NCI-H1694 treated with DMSO at 0.1 percent for 48 hours (cell line): ENCODE results near the gene FAM219A.
A peak's percentile ranks its signal among the peaks of the same experiment; 100 is the strongest.

Experiments
- DNase-seq: peaks from one replicate; lab custom pipeline; 2025; lab: John Stamatoyannopoulos, UW

The FAM219A gene, protein sequence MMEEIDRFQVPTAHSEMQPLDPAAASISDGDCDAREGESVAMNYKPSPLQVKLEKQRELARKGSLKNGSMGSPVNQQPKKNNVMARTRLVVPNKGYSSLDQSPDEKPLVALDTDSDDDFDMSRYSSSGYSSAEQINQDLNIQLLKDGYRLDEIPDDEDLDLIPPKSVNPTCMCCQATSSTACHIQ

DNA sequence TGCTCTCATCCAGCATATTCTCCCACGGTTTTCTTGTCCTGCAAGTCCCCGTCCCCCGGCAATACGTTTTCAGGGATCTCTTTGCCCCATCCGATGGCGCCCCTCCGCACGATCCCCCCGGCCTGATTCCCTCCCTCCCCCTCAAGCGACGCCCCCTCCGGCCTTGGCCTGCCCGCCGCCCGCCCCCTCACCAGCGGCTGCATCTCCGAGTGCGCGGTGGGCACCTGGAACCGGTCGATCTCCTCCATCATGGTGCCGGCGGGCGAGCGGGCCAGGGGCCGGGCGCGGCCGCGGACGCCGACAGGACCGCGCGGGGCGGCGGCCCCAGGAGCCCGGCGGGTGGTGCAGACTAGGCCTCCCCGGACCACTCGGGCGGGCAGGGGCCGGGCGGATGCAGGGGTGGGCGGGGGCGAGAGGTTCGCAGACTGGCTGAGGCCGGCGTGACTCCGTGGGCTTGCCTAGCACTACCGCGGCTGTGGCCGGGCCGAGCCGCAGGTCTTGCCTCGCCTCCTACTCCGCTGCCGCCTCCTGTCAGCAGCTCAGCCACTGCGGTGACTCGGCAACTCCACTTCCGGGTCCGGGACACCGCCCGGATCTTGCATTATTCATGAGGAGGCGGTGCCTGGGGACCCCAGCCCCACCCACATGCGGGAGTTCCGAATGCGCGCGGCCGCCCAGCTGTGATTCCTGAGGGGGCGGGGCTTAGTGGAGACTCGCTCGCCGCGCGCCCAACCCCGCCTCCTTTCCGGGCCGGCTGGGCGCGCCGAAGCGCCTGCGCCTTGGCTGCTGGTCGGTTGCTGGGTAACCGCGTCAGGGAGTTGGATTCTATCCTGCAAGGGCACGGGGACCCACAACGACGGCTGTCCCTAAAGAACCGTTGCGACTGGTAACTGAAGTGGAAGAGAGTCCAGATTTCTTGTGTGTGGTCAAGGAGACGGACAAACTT lies at the start of gene FAM219A, which contains the start of gene DNAI1:
FAM219A (minus strand) TSS at position 558 of the 946 bp plus-strand sequence; CDS start at position 251, 307 bp downstream.
DNAI1 (plus strand) TSS at position 793 of the 946 bp plus-strand sequence. CDS start 201 bp downstream, outside the sequence.
- DNase-seq = peak; percentile 96

DNA sequence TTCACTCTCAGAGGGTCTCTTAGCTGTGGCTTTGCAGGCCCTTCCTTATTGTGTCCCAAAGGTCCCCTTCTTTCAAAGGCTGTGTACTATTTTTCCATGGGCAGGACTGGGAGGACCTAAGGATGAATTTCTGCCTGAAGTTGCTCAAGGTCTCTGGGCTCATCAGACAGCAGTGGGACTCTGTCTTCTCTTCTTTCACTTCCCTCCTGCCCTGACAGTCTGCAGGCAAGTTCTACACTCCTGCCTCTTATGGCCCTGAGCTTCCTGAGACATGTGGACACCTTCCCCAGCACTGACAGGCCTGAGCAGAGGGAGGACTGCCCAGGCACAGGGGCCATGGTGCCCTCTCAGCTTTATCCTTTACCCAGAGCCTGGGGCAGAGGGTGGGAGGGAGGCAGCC lies 49.6 kb upstream of the FAM219A start:
- no peak for DNase-seq

DNA sequence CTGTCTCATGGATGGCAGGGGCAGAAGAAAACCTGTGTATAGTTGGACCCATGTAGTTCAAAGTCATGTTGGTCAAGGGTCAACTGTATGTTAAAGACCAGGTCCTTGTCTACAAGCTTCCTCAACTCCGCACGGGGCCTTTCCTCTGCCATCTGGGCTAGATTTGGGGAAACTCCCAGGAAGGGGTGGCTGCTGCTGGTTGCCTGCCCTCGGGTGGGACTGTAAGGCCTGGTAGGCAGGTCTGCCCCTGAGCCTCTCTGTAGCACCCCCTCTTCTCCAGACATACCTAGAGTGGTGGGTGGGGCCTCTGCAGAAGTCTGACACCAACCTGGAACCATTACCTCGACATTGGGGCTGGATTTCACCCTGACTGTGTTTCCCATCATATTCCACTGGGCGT lies 49.2 kb upstream of the FAM219A start:
- DNase-seq = no peak

DNA sequence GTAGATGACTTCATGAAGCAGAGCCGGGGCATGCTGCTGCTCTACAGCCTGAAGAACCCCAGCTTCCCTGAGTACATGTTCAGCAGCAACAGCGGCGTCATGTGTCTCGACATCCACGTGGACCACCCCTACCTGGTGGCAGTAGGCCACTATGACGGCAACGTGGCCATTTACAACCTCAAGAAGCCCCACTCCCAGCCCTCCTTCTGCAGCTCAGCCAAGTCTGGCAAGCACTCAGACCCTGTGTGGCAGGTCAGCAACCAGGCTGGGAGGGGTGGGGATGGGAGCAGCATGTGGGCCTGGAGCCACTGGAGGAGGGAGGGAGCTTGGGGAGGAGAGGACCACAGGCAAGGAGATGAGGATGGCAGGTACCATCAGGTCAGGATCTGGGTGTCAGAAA lies 48.3 kb upstream of the FAM219A start:
- DNase-seq = no peak

DNA sequence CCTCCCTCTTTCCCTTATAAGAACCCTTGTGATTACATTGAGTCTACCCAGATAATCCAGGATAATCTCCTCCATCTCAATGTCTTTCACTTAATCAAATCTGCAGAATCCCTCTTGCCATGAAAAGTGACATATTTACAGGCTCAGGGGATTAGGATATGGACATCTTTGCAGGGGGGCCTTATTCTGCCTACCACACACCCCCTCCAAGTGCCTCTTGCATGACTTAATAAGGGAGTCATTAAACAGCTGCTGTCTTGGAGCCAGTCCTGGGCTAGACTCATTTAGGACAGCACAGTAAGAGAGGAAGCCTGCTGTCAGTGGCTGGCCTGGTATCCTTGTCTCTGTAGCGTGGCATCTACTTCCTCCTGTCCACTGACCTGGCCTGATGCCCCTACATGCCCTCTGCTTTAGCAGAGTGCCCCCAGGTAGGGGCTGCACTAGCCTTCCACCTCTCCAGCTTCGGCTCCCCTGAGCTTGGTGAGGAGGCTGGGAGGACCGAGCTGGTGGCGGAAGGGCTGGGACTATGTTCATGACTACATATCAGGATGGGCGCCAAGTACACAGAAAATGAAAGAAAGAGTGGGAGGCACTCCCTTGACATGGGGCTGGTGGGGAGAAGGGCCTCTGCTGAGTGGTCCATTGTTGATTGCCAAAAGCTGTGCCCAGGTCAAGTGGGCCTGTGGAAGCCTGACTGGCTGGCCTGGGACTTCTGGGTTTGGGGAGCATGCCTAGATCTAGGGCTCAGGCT lies 47.2 kb upstream of the FAM219A start:
- no peak for DNase-seq

DNA sequence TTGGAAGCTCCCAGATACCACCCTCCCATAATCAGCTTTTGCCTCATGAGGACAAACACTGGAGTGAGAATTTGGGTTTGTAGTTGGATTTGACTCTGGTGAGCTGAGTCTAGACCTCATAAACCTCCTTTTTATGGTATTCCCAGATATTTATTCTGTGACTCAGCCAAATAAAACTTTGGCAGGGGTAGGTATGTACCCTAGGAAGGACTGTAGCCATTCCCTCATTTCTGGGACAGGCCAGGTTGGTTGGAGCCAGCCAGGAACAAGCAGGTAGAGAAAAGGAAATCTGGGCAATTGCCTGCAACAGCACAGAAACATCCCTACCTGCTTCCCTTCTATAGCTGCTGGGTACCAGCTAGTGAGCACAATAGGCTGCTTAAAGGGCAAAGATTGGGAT lies 45.0 kb upstream of the FAM219A start:
- DNase-seq = no peak

DNA sequence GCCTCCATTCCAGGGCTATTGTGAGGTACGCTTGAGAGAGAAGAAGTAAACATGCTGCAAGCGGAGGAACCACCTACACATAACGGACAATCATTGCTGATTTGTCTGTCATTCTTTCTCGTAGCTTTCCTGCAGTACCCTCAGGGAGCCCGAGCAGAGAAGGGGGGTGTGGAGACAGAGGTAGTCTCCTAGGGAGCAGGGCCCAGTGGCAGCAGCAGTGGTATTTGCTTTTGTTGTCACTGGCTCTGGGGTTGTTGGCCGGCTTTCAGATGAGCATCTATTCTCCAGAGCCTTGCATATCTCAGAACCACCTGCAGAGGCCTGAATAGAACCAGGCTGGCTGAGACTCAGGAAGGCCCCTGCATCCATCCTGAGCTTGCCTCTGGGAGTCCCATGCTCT lies 44.5 kb upstream of the FAM219A start:
- DNase-seq = no peak

DNA sequence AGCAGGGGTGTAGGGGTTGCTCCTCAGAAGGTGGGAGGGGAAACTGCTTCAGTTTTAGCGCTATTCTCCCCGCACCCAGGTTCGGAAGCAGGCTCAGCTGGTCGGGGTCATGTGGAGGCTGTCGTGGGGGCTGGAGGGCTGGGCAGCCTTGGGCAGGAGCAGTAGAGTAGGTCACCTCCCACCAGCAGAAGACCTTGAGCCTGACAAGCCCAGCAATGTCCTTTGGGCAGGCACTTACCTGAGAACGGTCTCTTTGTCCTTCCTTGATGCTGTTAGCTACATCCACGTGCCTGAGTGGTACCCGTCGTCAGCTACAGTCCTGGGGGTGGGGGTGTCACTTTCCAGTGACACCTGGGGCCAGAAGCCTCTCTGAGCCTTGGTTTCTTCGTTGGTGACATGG lies 44.1 kb upstream of the FAM219A start:
- no peak for DNase-seq

DNA sequence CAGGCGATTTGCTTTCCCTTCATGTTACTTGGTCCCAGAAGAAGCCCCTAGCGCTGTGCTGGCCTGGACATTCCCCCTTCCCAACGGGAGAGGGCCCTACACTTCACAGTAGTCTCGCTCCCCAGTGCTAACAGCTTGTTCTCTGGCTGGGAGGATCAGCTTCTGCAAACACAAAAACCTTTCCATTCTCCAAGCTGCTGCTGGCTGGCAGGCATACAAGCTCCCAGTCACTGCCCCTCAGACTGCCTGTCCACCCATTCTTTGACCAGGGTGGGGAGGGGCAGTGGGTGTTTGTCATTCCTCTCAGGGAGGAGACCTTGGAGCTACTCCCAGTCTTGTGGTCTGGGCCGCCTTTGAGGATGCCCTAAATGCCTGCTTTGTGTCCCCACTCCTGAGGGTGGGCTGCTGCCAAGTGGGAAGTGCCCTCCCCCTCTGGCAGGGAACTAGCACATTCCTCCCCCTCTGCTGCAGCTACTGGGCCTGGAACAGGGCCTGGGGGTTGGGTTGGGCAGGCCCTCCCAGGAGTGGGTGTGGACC lies 43.6 kb upstream of the FAM219A start:
- peak; percentile 72 for DNase-seq

DNA sequence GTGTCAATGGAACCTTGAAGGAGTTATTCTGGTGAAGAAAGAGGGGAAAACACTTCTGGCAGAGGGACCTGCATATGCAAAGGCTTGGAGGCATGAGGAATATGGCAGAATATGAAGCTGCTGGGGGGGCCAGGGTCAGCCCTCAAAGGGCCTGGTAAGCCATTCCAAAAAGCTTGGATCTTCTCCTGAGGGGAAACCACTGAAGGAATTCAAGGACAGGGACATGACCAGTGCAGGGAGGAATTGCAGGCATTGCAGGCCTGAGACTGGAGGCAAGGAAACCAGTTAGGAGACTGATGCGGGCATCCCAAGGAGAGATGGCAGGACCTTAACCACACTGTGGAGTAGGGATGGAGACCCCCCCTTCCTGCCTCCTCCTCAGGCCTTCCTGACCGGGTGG lies 43.0 kb upstream of the FAM219A start:
- DNase-seq = no peak

DNA sequence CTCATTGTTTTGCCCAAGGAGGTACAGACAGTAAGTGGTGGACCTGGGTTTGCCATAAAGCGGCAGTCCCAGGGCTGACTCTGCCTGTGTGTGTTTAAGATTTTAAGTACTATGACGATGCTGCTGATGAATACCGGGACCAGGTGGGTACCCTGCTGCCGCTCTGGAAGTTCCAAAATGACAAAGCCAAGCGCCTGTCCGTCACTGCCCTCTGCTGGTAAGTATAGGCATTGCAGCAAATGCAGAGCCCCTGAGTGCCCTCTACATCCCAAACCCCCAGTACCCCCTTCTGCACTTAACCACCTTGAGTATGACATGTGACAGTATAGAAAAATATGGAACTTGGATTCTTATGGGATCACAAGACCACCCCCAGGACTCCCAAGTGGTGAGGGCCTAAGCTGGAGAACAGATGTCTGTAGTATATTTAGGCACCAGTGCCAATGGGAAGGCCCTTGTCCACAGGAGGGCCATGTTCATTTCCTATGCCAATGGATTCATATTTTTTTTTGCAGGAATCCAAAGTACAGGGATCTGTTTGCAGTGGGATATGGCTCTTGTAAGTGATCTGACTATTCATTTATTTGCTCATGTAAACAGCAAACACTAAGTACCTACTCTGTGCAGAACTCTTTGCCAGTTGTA lies 42.4 kb upstream of the FAM219A start:
- peak; percentile 70 for DNase-seq

DNA sequence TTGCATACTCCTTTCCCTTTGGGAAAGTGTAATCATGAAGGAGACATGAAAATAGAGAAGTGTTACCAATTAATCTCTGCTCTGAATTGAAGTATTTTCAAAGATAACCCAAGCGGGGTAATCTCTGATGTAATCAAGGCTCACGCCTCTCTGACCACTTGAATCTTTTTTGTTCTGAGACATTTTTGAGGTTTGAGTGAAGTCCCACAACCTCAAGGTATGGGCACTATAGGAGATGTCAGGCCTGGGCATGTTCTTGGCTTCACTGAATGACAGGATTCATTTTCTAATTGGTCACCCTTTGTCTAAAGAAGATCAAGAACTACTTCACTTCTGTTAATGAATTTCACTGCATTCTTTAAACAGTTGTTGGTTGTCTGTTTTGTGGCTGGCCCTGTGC lies 40.7 kb upstream of the FAM219A start:
- DNase-seq = no peak

DNA sequence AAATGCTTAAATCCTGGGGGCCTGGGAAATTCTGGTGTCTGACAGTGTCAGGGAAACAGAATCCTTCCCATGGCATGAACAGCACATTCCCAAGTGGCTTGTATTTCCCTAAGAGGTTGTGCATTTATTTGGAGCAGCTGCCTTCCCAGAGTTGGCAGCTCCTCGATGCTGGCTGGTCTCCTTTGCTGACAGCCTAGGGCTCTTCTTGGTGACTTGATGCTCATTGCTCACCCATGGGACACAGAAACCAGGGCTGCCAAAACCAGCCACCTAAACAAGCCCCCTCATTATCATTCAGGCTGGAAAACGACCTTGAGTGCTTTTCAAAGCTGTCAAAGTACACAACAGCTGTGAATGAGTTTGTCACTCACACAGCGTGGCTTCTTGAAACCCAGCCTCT lies 40.2 kb upstream of the FAM219A start:
- DNase-seq = peak; percentile 31

DNA sequence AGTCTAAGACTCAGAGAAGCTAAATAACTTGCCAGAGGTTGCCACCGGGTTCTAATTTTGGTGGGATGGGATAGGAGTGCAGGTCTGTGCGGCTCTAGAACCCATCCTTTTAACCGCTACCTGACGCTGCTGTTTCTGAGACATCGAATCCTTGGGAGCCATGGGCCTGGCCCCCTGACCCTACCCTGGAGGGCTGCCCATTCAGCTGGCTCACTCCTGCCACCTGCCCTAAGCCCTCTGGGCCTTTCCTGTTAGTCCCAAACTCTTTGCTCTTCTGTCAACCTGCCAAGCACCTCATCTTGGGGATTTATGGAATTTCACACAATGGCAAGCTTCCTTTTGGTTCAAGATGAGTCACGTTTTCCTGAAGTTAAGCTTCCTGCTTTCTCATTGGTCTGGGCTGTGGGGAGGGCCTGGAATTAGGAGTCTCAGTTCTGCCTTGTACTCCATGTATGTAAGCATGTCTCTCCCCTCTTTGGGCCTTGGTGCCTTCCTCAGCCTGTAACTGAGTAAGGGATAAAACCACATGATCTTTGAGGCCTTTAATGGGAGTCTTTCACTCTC lies 37.9 kb upstream of the FAM219A start:
- no peak for DNase-seq

DNA sequence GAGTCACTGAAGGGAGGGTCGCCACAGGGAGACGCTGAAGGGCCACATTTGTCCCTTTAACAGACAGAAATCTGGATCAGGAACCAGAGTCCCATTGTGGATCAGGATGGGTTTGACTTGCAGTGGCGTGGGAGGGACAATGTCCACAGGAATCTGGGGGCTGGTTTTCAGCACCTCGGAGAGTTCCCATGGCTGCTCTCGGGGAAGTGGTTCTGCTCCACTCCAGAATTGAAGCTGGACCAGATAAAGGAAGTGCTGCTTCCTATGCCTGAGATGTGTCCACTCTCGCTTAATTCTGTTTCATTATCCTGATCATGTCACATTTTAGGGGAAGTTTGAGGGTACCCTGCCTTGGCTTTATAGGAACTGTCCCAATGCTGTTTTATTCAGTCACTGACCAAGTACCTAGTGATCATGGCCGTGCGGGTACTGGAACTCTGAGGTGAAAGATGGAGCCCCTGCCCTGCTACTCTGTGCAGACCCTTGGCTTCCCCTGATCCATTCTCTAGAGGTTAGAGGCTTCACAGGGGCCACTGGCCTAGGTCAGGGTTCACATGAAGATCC lies 35.7 kb upstream of the FAM219A start:
- DNase-seq = no peak

DNA sequence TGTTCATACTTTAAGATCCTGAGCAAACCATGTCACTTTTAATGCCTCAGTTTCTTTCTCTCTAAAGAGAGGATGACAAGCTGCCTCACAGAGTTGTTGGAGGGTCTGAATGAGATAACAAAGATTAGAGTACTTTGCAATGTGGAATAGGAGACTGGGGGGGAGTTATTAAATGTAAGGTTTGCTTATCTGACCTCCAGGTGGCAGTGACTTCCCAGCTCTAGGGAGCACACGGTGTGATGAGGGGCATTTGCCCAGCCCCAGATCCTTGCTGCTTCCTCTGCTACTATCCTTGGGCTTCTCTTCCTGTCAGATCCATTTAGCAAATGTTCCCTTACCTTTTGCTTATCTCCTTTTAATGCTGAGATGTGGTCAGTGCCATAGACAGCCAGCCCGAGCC lies 33.7 kb upstream of the FAM219A start:
- DNase-seq = no peak

DNA sequence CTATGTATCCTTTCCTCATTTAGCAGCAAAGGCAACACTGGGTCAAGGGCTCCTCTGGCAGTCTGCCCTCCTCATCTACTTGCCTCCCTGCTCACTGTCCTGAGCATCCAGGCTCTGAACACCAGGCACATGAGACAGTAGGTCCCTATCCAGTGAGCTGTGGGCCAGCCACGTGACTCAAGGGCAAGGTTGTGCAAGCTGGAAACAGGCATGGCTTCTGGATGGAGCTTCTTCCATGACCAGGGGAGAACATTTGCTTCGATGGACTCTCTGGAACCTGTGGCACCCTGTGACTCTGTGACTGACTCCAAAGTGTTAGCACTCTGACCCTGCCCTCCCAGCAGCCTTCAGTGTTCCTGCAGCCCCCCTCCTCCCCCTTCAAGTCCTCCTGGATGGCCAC lies 33.2 kb upstream of the FAM219A start:
- no peak for DNase-seq

DNA sequence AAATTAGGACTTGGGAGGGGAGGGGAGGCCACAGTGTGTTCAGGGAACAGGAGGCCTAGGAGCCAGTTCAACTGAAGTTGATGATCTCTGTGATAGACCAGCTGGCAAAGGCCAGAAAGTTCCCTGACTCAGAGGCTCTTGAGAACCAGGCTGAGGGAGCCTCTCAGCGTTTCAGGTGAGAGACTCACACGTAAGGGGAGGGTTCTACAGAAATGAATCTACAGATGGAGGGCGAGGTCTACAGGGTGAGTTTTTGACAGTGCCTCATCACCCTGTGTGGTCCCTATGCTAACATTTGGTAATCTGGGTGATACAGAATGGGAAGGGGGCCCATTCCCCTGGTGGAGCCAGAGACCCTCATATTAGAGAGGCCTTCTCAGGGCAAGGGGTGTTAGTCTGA lies 32.4 kb upstream of the FAM219A start:
- DNase-seq = no peak

DNA sequence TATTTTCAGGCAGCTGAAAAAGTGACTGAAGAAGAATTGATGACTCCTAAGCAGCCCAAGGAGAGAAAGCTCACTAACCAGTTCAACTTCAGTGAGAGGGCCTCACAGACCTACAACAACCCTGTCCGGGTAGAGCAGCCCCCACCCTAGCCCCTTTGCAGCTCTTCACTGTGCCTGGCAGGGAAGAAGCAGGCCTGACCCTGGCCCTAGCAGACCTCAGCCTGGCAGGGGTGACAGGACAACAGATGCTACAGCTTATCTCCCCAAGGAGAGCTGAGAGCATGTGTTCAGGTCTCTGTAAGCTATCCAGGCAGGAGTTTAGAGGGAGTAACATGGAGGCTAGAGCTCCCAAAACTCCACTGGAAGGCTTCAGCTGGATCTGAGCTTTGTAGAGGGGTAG lies 32.0 kb upstream of the FAM219A start:
- no peak for DNase-seq

DNA sequence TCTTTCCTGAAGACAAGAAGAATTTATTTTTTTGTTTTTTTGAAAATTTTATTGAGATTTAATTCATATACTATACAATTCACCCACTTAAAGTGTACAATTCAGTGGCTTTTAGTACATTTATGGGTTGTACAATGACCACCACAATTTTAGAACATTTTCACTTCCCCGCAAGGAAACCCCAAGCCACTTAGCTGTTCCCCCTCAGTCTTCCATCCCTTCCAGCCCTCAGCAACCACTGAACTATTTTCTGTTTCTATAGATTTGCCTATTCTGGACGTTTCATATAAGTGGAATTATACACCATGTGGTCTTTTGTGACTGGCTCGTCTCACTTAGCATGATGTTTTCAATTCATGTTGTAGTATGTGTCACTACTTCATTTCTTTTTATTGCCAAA lies 28.2 kb upstream of the FAM219A start:
- DNase-seq = no peak

DNA sequence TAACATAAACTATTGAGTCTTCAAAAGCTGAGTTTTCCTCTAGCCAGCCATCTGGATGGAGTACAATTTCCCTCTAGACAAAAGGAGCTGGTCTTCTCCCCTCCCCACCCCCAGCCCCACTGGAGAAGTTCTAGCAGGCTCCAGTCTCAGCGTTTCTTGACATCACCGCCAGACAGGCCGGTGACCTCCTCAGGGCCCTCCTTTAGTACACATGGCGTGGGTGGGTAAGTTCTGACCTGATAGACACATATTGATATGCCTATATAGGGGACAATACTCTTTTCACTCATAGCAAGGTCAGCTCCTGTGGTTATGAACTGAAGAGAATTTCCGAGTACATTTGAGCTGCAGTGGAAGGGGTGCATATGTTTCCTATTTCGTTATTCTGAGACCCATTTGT lies 27.5 kb upstream of the FAM219A start:
- DNase-seq = no peak
